GM12874 (cell line): ENCODE data around the gene ATP13A1.

Experiments
- CTCF ChIP-seq: IDR thresholded peaks from 2 replicates; pipeline ENCODE4 v1.5.1; 2011; ENCODE audit warnings: low read depth, mild to moderate bottlenecking, control low read depth, low read length, moderate library complexity; ENCODE audit not compliant: insufficient read depth

The ATP13A1 gene

GRCh38 chr19:19627621-19628500 is 35.6 kb downstream of the ATP13A1 start, which contains the start of gene LPAR2:
LPAR2 (minus strand) TSS chr19:19628220; CDS start chr19:19627275, 945 bp downstream.
- 0 out of 2 replicates have a peak, but pooled peaks have one; percentile 1 for TF ChIP-seq CTCF

DNA sequence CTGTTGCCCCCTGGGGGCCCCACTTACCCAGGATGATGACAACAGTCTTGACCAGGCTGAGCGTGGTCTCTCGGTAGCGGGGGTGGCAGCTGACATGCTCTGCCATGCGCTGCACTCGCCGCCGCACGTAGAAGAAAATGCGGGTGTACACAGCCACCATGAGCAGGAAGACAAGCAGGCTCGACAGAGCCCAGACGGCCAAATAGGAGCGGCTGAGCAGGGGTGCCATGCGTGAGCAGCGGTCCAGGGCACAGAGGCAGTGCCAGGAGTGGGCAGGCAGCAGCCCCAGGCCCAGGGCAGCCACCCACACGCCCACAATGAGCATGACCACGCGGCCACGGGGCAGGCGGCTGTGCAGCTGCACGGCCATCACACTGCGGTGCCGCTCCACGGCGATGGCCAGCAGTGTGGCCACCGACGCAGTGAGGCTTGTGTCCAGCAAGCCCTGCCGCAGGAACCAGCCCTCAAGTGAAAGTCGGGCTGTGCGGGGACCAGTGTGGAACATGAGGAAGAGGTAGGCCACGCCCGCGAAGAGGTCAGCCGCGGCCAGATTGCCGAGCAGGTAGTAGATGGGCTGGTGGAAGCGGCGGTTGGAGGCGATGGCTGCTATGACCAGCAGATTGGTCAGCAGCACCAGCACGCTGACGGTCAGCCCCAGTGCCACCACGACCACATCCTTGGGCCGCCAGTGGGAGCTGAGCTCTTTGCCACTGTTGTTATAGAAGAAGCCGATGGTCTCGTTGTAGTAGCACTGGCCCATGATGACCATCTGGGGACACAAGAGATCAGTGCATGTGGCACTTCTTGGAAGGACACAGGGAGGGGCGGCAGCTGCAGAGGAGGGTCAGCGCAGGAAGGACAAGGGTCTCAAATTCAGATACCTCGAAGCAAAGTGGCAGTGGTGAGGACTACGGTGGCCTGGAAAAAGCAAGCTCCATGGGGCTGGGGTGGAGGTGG is 36.7 kb downstream of the ATP13A1 start:
- no peak for TF ChIP-seq CTCF

GRCh38 chr19:19624032-19624570 is 39.4 kb downstream of the ATP13A1 start:
- no peak for TF ChIP-seq CTCF

DNA sequence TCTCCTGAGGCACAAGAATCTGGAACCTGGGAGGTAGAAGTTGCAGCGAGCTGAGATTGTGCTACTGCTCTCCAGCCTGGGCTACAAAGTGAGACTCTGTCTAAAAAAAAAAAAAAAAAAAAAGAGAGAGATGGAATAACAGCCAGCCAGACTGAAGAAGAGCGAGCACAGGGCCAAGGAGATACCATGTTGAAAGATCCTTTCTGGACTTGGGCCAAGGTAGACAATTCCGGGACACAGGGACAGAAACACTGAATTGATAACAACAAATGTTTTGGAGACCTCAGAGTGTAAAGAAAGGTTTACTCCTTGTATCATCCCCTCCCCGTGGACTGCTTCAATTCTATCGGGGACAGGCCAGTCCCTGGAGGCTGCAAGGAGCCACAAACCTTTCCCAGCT is 40.1 kb downstream of the ATP13A1 start:
- TF ChIP-seq CTCF = no peak

DNA sequence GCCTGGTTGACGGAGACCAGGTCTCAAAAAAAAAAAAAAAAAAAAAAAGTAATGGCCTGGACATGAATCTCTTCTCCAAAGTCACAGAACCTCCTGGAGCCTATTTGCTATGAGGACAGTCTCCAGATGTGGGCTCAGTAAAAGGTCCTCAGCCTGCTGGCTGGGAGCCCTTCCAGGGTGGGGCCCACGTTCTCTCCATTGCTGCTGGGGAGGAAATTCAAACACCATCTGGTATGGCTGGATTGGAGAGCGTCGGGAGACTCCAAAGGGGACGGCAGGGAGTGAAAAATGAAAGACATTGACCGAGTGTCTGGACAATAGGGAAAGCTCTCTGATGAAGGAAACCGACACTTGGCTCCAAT is 43.6 kb downstream of the ATP13A1 start:
- TF ChIP-seq CTCF = no peak

DNA sequence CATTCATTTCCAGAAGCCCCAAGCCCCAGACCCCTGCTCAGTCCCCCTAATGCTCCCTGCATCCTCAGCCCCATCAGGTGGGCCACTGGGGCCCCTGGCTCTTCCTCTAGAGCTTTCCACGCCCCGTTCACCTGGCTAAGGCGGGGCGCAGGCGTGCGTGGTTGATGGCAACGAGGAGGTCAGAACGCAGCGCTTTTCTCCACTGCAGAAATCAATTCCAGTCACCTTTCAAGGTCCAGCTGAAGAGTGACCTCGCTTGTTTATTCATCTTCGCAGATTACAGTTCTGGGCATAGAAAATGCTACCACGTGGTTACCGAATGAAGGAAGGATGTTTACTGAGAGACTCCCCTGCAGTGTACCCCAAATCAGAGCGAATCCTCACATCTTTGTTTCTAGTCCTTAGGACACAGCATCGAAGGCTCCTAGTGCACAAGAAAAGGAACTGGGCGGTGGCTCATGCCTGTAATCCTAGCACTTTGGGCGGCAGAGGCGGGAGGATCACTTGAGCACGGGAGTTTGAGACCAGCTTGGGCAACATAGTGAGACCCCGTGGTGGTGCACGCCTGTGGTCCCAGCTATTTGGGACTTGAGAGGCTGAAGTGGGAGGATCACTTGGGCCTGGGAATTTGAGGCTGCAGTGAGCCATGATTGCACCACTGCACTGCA is 44.2 kb downstream of the ATP13A1 start:
- no peak for TF ChIP-seq CTCF
